NCI-H187 (cell line): Measurements from ENCODE around the gene SND1.

Experiments used
- DNase-seq, 2 experiments: peaks; one replicate each; lab custom pipeline; 2025; lab: John Stamatoyannopoulos, UW

The SND1 gene

DNA sequence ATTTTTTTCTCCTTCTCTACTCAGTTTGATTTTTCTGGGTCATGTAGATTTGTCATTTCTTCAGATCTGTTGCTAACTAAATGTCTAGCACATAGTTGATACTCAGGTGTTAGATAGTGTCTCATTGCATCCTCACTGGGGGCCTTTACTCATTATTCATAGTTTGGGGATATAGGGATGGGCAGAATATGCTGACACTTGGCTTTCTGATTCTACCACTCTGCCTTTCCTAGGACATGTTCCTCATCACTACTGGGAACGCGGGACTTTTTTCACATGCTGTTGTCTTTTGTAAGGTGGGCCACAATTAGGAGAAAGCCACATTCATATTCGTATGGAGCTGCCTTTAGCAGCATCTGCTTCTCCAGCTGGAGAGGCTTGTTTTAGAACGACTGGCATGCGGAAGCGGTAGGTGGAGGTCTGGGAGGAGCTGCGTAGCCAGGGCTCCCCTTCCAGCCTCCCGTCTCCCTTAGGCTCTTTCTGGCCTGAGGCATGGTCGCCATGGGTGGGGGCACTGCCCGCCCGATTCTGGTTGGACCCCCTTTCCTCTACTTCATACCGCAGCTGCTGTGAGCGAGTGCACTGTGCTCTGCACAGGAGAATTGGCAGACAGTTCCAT lies 78.8 kb downstream of the SND1 start:
- no peak for DNase-seq

GRCh38 chr7:127731431-127732080 lies 79.6 kb downstream of the SND1 start:
- DNase-seq, result no peak

DNA sequence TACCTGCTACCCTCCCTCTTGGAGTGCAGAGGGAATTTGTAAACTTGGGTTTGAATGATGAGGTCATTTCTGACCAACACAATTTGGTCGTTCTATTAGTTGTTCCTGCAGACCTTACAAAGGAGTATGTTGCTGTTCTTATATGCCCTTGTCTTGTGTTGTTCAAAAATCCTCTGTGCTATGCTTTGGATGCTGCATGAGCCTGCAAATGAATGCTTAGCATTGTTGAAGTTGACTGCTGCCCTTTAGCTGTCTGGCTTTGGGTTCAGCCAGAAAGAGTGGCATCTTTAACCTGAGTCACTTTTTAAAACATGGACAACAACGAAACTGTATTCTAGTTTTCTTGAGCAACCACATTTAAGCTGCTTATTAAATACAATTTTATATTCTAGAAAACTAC lies 80.3 kb downstream of the SND1 start:
- no peak for DNase-seq

DNA sequence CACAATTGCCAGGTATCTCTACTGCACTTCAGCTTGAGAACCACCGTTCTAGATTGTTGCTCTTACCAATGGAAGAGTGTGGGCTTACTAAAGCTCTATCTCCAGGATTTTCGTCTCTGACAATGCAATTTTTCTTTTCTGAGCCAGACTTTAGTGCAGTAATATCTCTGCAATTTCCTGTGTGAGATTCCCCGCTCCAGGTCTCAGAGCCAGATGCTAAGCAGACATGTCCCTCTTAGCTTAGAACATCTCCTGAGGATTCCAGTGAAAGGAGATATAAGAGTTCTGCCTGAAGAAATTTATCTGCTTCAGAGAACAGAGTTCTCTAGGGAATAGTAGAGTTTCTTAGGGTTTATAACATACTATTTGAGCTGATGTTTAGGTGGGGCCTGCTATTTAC lies 82.0 kb downstream of the SND1 start:
- no peak for DNase-seq

DNA sequence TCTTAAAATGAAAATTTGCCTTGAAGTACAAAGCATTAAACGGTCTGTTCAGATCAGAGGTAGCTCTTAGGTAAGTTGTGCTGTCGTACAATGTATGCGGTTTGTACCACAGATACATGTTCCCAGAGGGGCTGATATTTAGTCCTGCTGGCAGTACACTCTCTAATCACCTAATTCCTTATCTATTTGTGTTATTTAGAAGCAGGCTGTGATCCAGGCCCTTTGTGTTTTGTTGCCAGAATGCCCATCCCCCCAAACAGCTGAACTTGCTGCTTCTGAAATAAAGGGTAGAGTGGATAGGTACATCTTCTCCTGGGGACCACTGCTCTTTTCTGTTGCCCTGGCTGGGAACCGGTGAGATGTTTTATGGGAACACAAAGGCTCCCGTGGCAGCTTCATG lies 84.5 kb downstream of the SND1 start:
- DNase-seq, result no peak

DNA sequence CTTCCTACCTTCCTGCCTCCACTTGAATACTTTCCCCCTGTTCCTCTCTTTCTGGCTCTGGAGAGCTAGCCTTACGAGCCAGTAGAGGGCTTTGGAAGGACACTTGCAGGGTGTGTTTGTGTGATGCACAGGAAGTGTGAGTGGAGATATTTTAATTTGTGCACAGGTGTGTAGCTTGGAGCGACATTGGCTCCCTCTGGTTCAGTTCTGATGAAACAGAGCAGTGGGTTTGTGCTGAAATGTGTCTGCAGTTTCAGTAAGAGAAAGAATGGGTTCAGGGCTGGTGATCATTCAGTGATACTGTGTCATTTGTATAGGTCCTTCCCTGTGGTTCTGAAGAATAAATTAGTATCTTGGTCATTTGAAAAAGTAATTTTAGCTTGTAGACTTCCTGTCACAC lies 86.9 kb downstream of the SND1 start:
- DNase-seq, result no peak

DNA sequence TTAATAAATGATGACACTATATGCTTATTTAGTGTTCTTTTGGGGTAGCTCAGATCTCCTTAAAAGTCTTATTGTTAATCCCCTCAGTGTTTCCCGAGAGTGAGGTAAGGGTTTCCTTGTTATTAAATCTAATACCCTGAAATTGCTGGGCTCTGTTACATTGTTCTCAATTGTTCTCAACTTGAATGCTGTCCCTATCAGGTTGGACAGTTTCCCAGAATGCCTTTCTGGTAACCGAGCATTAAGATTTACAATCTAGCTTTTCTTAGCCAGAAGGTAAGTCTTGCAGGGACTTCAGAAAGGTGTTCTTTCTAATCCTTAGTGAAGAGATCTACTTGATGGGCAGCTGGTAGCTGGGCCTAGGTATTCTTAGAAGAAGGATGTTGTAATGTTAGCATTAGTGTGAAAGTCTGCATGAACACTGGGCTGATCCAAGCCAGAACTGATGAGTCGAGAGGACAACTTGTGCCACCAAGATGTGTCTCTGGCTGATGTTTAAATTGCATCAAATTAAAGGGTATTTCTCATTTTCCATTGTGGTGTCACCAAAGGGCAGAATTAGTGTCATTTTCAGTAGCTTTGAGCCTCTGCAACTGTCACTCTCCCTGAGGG lies 89.9 kb downstream of the SND1 start:
- no peak for DNase-seq

DNA sequence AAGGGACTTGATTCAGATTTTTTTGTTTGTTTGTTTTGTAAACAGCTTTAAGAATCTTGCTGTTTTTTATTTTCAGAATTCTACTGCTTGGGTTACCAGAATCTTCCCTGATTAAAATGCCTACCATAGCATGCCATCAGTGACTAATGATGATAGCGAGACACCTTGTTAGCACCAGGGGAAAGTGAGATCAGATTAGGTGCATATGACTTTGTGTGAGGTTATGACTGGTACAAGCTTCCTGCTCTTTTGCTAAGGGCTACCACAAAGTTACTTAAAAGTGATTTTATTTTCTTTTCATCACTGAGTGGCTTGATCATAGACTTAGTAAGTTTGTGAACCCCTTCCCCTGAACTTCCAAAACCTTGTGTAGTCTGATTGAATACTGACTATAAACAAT lies 93.5 kb downstream of the SND1 start:
- no peak for DNase-seq

DNA sequence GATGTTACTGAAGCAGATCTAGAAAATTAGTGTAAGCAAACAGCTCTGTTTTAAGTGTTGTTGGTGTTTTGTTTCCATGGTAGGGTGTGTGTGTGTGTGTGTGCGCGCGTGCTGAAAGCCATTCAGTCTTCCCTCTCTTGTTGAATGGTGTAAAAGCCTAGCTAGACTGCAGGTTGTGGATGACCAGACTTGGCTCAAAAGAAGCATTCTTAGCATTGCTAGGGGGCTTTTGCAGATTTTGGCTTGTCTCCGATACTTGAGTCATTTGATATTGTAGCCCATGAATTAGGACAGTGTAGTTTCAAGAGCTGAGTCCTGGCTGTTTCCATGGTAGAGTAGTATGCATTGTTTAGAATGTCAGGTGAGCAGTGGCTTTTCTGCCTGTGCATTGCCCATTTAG lies 99.1 kb downstream of the SND1 start:
- DNase-seq, result peak in 1 of 2 experiments; percentile 17

DNA sequence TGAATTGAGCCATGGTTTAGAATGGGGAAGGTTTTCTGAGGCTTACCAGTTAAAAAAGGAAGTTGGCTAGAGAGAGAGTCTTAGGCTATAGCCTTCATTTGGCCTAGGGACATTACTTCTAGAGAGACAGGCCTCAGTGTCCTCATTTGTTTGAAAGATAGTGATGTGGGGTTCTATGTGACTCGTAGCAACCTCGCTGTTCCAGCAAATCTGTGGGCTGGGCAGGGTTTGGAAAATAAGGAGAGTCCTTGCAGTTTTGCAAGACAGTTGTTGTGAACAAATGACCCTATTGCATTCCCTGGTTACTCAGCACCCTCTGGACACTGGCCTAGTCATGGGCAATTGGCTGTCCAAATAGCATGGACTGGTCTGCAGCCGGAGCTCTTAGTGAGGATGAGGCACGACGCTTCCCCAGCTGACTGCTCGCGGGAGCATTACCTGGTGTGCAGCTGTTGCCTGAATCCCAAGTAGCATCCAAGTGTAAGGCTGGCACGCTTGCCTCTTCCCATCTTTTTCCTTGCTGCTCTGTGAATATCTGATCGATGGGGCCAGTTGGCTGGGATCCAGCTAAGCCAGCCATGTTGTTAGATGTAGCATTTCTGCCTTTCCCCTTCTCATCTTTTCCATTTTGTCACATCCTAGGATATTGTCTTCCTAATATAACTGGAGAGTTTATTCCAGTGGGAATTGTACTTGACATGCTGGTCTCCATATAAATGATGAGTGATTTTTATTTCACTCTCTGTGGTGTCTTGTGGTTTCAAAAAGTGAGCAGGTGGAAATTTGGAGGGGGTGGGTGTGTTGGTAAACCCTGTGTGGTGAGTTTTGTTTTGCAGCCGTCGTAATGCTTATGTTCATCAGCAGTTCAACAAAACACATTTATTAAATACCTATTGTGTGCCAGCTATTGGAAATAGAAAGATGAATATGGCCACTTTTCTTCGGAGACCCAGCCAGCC lies 99.8 kb downstream of the SND1 start:
- peak; percentile 71 to 86 for DNase-seq

DNA sequence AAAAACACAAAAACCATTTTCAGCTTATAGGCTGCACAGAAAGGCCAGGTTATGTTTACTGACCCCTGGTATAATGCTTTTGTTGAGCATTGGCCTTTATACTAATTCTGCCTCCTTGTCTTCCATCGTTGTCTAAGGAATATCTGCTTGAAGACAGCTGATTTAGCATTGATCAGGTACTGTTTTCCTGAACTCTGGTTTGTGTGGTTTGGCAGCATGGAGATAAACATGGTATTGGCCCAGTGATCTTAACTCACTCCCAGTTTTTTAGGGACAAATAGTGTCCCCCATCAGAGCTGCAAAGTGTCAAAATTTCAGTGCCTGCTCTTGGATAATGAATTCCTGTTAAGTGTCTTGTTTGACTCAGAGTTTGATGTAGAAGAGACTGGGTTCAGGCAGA lies 100.8 kb downstream of the SND1 start:
- no peak for DNase-seq

DNA sequence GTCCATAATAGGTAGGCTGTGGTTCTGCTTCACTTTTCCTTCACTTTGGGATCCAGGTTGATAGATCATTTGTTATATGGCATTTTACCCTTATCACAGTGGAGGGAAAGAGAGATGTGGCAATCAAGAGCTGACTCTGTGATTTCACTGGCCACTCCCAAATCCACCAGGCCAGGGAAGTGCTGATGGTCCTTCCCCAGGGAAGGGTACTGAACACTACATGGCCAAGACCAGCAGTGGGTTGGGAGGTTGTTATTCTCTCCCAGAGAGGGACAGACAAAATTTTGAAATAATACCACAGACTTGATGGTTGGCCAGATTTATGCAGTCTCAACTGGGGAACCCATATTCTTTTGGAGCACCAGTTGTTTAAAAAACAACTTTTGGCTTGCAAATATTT lies 102.5 kb downstream of the SND1 start:
- no peak for DNase-seq

- no peak for DNase-seq
These were observed 103.5 kb downstream of the SND1 start for GRCh38 chr7:127755521-127755920.

DNA sequence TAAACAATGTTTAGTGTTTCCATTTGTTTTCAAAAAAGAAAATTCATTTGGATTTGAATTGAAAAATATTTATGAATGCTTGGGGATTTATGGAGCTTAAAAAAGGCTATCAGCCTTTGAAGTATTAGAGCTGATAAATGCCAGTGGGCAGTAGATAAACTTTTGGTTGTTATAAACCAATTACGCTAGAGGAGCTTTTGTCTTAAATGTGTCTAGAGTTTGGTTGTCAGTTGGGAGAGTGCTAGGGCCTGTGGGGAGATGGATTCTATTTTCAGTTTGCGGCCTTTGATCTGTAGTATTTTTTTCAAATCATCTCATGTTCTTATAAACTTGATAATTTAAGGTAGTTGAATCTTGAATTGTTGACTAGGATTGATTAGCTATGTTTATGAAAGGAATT lies 104.0 kb downstream of the SND1 start:
- no peak for DNase-seq

GRCh38 chr7:127758105-127758504 lies 106.1 kb downstream of the SND1 start:
- no peak for DNase-seq

DNA sequence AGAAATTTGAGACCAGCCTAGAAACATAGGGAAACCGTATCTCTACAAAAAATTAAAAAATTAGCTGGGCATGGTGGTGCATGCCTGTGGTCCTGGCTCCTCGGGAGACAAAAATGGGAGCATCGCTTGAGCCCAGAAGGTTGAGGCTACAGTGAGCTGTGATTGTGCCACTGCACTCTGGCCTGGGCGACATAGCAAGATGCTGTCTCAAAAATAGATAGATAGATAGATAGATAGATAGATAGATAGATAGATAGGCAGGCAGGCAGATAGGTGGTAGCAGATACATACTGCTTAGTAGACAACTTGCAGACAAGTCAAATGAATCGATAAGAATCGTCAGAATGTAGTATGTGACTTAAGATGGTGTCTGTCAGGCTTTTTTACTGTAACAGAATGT lies 106.9 kb downstream of the SND1 start:
- DNase-seq, result no peak

DNA sequence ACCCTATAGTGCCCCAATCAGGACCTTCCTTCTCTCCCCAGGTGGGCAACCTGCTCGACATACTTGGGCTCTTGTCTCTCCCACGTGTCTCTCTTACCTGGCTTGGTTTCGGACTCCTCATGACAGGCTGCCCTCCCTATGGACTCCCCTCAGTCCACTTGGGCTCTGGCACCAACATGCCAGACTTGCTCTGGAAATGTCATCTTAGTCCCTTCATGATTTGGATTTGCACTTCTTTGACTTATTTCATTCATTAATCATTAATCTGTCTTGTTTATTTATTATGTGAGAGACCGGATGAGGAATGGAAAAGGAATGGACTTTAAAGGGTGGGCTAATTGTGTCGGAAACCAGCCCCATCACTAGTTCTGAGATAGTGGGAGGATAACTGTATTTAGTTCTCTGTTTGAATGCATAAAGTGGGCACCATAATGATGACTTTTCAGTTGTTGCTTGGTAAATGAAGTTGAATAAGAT lies 108.0 kb downstream of the SND1 start:
- DNase-seq, result no peak

DNA sequence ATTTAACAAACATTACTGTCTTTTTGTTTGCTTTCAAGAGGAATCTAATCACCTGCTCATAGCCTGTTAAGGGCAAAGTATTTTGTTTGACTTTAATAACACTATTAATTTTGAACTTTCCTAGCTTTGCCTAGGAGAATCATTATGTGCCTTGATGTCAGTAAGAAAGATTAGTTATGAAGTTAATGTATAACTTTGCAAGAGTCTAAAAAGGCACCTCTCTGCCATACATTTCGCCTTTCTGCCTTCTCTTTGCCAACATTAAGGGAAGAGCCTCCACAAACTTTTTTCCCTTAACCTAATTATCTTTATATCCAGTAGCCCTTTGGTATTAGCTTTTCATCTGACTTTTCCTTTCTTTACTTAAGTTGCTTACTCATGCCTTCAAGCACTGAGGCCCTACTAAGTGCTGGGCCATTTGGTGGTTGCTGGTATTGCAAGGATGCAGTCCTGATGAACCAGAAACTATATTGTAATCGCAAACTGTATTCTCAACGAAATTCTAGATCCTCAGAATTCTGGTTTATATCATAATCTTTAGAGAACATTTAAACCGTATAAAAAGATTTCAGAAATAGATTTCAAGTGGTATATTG lies 108.5 kb downstream of the SND1 start:
- no peak for DNase-seq

DNA sequence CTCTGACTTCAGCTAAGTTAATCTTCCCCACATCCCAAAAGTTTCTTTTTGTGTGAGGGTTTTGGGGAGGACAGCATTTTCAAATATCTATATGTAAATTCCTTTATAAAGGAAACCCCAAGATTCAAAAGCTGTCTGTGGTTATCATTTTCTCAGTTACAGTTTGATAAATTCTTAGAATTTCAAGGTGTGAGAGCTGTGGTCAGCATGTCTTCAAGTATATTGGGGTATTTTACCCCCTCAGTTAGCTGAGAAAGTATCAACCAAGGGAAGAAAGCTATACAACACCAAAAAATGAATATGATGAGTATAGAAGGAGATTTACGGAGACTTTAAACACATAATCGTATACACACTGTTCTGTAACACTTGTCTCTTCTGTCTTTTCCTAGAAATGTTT lies 109.2 kb downstream of the SND1 start:
- DNase-seq, result no peak

DNA sequence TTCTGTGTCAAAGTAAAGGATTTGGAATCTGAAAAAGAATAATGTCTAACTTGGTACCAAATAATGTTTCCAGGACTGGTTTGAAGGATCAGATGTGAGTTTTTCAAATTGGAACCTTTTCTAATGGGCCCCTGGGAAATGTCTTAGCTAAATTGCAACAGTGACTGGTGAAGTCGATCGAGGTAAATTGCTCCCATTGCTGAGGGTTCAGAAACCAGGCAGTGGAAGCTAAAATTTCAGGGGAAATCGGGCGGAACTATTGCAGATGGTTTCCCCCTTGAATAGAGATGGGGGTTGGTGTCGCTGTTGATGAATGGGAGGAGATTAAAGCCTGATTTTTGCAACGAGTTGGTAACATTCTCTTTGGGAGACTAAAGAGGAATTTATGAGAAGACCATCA lies 112.7 kb downstream of the SND1 start:
- no peak for DNase-seq

- DNase-seq, result no peak
These were observed 113.2 kb downstream of the SND1 start for GRCh38 chr7:127765150-127765549.

DNA sequence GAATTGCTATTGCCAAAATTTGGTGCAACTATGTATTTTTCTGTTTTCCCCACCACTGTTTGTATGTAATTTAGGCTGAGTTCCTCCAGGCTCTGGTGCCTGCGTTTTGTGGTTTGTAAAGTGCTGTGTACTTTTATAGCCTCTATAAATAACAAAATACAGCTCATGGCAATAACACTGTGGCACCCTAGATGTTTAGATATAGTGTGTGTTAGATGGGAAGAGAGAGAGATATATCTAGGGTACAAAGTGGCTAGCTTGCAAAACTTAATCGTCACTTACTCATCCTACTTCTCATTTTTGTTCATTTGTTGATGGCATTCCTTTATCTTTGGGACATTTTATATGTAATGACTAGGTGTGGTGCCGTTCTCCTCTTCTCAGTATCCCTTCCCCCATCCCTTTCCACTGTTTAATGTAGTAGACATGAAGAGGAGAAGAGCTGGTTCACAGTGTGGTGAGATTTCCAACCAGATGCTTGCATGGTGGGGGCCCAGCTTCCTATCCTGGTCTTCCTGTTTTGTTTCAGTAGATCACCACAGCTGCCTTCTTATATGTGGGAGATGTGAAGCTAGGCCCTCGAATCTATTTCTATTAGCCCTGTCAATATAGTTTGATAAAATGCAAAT lies 115.0 kb downstream of the SND1 start:
- DNase-seq, result no peak
